H1 (cell line): ENCODE data around the gene CENPX. TPM values are rescaled to one million over a fixed set of nuclear protein-coding genes. Genes with fewer than 3 reads are reported as not detected.

Experiments
- CTCF ChIA-PET: fragments of 300-600 bp; sonication (Branson Sonifier 250); formaldehyde crosslinking; loops from one replicate; lab custom pipeline; 2021; ENCODE audit not compliant: partially characterized antibody; lab: Charles Lee
- POLR2A ChIA-PET: fragments of 300-600 bp; sonication (Branson Sonifier 250); formaldehyde crosslinking; loops from one replicate; lab custom pipeline; 2021; ENCODE audit warnings: inconsistent platforms; ENCODE audit not compliant: partially characterized antibody; lab: Charles Lee
- DNase-seq, 2 experiments: peaks; one replicate each; pipeline versions ENCODE4 v3.0.0 to v3.0.0-alpha.2; 2010 to 2022; ENCODE audit warnings: low spot score in 2 of 2, low read depth in 1 of 2, mixed read lengths in 1 of 2
- FAIRE-seq: peaks from 2 replicates; lab custom pipeline; 2011; peaks lifted over from hg19 to GRCh38; lab: Jason Lieb, UNC
- H2AFZ ChIP-seq: 2 replicates; pipeline ENCODE4 v1.8.1; 2012; ENCODE audit warnings: low read length, inconsistent platforms
- H2AK5ac ChIP-seq: 2 replicates; pipeline ENCODE4 v1.6.1; 2013; ENCODE audit warnings: low read depth, low read length
- H2BK120ac ChIP-seq: replicated peaks from 2 replicates; pipeline ENCODE3; 2013; ENCODE audit warnings: low read depth, low read length, inconsistent platforms
- H2BK12ac ChIP-seq: 2 replicates; pipeline ENCODE4 v1.6.1; 2013; ENCODE audit warnings: low read depth, low read length
- H2BK15ac ChIP-seq: 2 replicates; pipeline ENCODE4 v1.6.1; 2013; ENCODE audit warnings: low read length
- H2BK20ac ChIP-seq: 2 replicates; pipeline ENCODE4 v1.6.1; 2013; ENCODE audit warnings: low read length
- H2BK5ac ChIP-seq: 2 replicates; pipeline ENCODE4 v1.6.1; 2013; ENCODE audit warnings: low read depth, low read length
- H3K14ac ChIP-seq: 2 replicates; pipeline ENCODE4 v1.6.1; 2013; ENCODE audit warnings: inconsistent platforms; ENCODE audit not compliant: insufficient read length
- H3K18ac ChIP-seq: 2 replicates; pipeline ENCODE4 v1.6.1; 2013; ENCODE audit warnings: low read length; ENCODE audit errors: extremely low read depth
- H3K23ac ChIP-seq: 2 replicates; pipeline ENCODE4 v1.6.1; 2013; ENCODE audit warnings: inconsistent platforms; ENCODE audit not compliant: insufficient read length
- H3K23me2 ChIP-seq: 2 replicates; pipeline ENCODE4 v1.6.1; 2013; ENCODE audit warnings: low read depth, low read length
- H3K27ac ChIP-seq: 2 replicates; pipeline ENCODE4 v1.6.1; 2011; ENCODE audit warnings: low read depth, low read length, inconsistent platforms
- H3K27me3 ChIP-seq, 4 experiments: replicated peaks in 1 of 4; 1 replicate in 1 of 4; 2 replicates in 3 of 4; pipeline versions ENCODE4 v1.6.1 to v1.8.1; 2011 to 2013; ENCODE audit warnings: low read length in 3 of 4, mild to moderate bottlenecking in 3 of 4, inconsistent platforms in 2 of 4, mixed read lengths in 2 of 4, moderate library complexity in 1 of 4; ENCODE audit not compliant: control insufficient read depth in 3 of 4, insufficient read depth in 3 of 4; ENCODE audit errors: extremely low read depth in 1 of 4
- H3K36me3 ChIP-seq, 4 experiments: 2 replicates each; pipeline versions ENCODE4 v1.6.1 to v1.8.1; 2011 to 2013; ENCODE audit warnings: mild to moderate bottlenecking in 4 of 4, low read length in 3 of 4, moderate library complexity in 2 of 4, control low read depth in 1 of 4, inconsistent platforms in 1 of 4; ENCODE audit not compliant: insufficient read depth in 4 of 4, control insufficient read depth in 2 of 4
- H3K4ac ChIP-seq: replicated peaks from 2 replicates; pipeline ENCODE3; 2013; ENCODE audit warnings: low read length, low read depth, mixed read lengths, inconsistent platforms; ENCODE audit not compliant: insufficient read length
- H3K4me1 ChIP-seq, 4 experiments: replicated peaks in 1 of 4; 1 replicate in 1 of 4; 2 replicates in 3 of 4; pipeline versions ENCODE4 v1.6.1 to v1.8.1; 2011 to 2013; ENCODE audit warnings: low read length in 3 of 4, inconsistent platforms in 2 of 4, mixed read lengths in 1 of 4; ENCODE audit not compliant: insufficient read depth in 4 of 4, control insufficient read depth in 3 of 4
- H3K4me2 ChIP-seq, 2 experiments: 2 replicates each; pipeline versions ENCODE4 v1.6.1 to v1.8.1; 2011 to 2013; ENCODE audit warnings: low read depth in 2 of 2, low read length in 2 of 2, control low read depth in 1 of 2, inconsistent platforms in 1 of 2, mild to moderate bottlenecking in 1 of 2; ENCODE audit not compliant: insufficient read depth in 1 of 2
- H3K4me3 ChIP-seq, 4 experiments: fragments of 200-600, 300-600 bp in 1 of 4; sonication (generic), shearing (Covaris generic), sonication (Bioruptor Twin) in 1 of 4; 2 replicates each; pipeline versions ENCODE4 v1.5.1 to v1.8.1; 2011 to 2016; ENCODE audit warnings: low read length in 4 of 4, low read depth in 3 of 4, control low read depth in 2 of 4, inconsistent platforms in 2 of 4, mild to moderate bottlenecking in 2 of 4, mixed read lengths in 1 of 4, moderate library complexity in 1 of 4; ENCODE audit not compliant: insufficient read depth in 2 of 4; ENCODE audit errors: extremely low read depth in 1 of 4
- H3K56ac ChIP-seq: replicated peaks from 2 replicates; pipeline ENCODE3; 2013; ENCODE audit warnings: low read depth, mild to moderate bottlenecking, mixed read lengths, low read length, inconsistent platforms; ENCODE audit not compliant: insufficient read length
- H3K79me1 ChIP-seq: 2 replicates; pipeline ENCODE4 v1.6.1; 2013; ENCODE audit warnings: low read depth, low read length, control low read depth
- H3K79me2 ChIP-seq, 2 experiments: 2 replicates each; pipeline versions ENCODE4 v1.6.1 to v1.8.1; 2012 to 2013; ENCODE audit warnings: low read length in 2 of 2, mild to moderate bottlenecking in 2 of 2, inconsistent platforms in 1 of 2; ENCODE audit not compliant: insufficient read depth in 2 of 2, control insufficient read depth in 1 of 2
- H3K9ac ChIP-seq, 4 experiments: replicated peaks in 1 of 4; 1 replicate in 1 of 4; 2 replicates in 3 of 4; pipeline versions ENCODE4 v1.6.1 to v1.8.1; 2011 to 2013; ENCODE audit warnings: low read depth in 3 of 4, low read length in 3 of 4, control low read depth in 2 of 4, mild to moderate bottlenecking in 2 of 4, moderate library complexity in 2 of 4, inconsistent platforms in 1 of 4; ENCODE audit errors: extremely low read depth in 1 of 4
- H3K9me3 ChIP-seq, 2 experiments: 2 replicates each; pipeline versions ENCODE4 v1.6.1 to v1.8.1; 2012 to 2013; ENCODE audit warnings: mild to moderate bottlenecking in 2 of 2, moderate library complexity in 2 of 2, control low read depth in 1 of 2, inconsistent platforms in 1 of 2, low read depth in 1 of 2, low read length in 1 of 2, mixed read lengths in 1 of 2; ENCODE audit not compliant: insufficient read depth in 2 of 2
- H4K20me1 ChIP-seq, 2 experiments: replicated peaks in 1 of 2; 2 replicates each; pipeline versions ENCODE3 to v1.8.1; 2011 to 2013; ENCODE audit warnings: inconsistent platforms in 2 of 2, low read length in 2 of 2, mild to moderate bottlenecking in 1 of 2; ENCODE audit not compliant: insufficient read depth in 2 of 2, control insufficient read depth in 1 of 2
- H4K5ac ChIP-seq: 2 replicates; pipeline ENCODE4 v1.6.1; 2013; ENCODE audit warnings: low read length, low read depth, mixed read lengths, inconsistent platforms; ENCODE audit not compliant: insufficient read length
- H4K8ac ChIP-seq: 2 replicates; pipeline ENCODE4 v1.8.0; 2013; ENCODE audit warnings: mild to moderate bottlenecking, moderate library complexity, low read length, inconsistent platforms; ENCODE audit not compliant: insufficient read depth; ENCODE audit errors: extremely low read depth
- H4K91ac ChIP-seq: replicated peaks from 2 replicates; pipeline ENCODE3; 2013; ENCODE audit warnings: low read length, mixed read lengths, inconsistent platforms; ENCODE audit not compliant: insufficient read length
- BACH1 ChIP-seq: IDR thresholded peaks from 2 replicates; pipeline ENCODE4 v1.6.1; 2012; ENCODE audit warnings: low read length, improper control_type of control experiment
- BRCA1 ChIP-seq: IDR thresholded peaks from 2 replicates; pipeline ENCODE4 v1.6.1; 2012; ENCODE audit warnings: low read depth, low read length, improper control_type of control experiment
- FOSL1 ChIP-seq: IDR thresholded peaks from 2 replicates; pipeline ENCODE4 v1.6.1; 2011; ENCODE audit warnings: mild to moderate bottlenecking, low read depth, low read length, moderate library complexity; ENCODE audit not compliant: insufficient read depth
- GTF2F1 ChIP-seq: IDR thresholded peaks from 2 replicates; pipeline ENCODE4 v1.6.1; 2012; ENCODE audit warnings: low read depth, low read length, improper control_type of control experiment, borderline replicate concordance
- HDAC2 ChIP-seq, 2 experiments: fragments of 300-600 bp in 1 of 2; sonication (generic) in 1 of 2; IDR thresholded peaks; 2 replicates each; pipeline ENCODE4 v1.6.1; 2011 to 2012; ENCODE audit warnings: low read depth in 2 of 2, low read length in 2 of 2, mild to moderate bottlenecking in 2 of 2, moderate library complexity in 2 of 2, borderline replicate concordance in 1 of 2, inconsistent platforms in 1 of 2
- KDM4A ChIP-seq: IDR thresholded peaks from one replicate; pipeline ENCODE4 v1.7.1; 2012; ENCODE audit warnings: low read depth, mild to moderate bottlenecking, moderate library complexity, low read length, inconsistent platforms; ENCODE audit not compliant: severe bottlenecking
- KDM5A ChIP-seq: fragments of 200-600 bp; IDR thresholded peaks from 2 replicates; pipeline ENCODE4 v1.7.1; 2012; ENCODE audit warnings: mild to moderate bottlenecking, low read length, inconsistent platforms, mixed read lengths
- SP2 ChIP-seq: IDR thresholded peaks from 2 replicates; pipeline ENCODE4 v1.6.1; 2012; ENCODE audit warnings: mild to moderate bottlenecking, low read length, inconsistent platforms
- SP4 ChIP-seq: IDR thresholded peaks from 2 replicates; pipeline ENCODE4 v1.6.1; 2012; ENCODE audit warnings: low read length, inconsistent platforms
- SUZ12 ChIP-seq: fragments of 200-600 bp; sonication (generic); IDR thresholded peaks from 2 replicates; pipeline ENCODE4 v1.6.1; 2012; ENCODE audit warnings: mild to moderate bottlenecking, inconsistent platforms, low read length, moderate library complexity, mixed read lengths
- TAF7 ChIP-seq: optimal IDR thresholded peaks from 2 replicates; pipeline ENCODE3; 2011; ENCODE audit warnings: low read depth, mild to moderate bottlenecking, inconsistent platforms, low read length, moderate library complexity, borderline replicate concordance
- WGBS, 2 experiments: shearing (Covaris generic) in 1 of 2; methylation state at CpG; one replicate each; pipeline versions ENCODE4 v1.1.6 to v1.1.7; 2013 to 2015; ENCODE audit warnings: low lambda C conversion rate in 2 of 2, mixed read lengths in 2 of 2, inconsistent platforms in 1 of 2, low coverage in 1 of 2, missing lambda C conversion rate in 1 of 2; ENCODE audit not compliant: insufficient replicate concordance in 2 of 2, insufficient coverage in 1 of 2, insufficient read length in 1 of 2; ENCODE audit errors: extremely low coverage in 1 of 2, missing lambda C conversion rate in 1 of 2; 5-methylcytosine and 5-hydroxymethylcytosine counted together
- polyA plus RNA-seq, 7 experiments: library from polyadenylated mRNA; depleted of rRNA in 3 of 7; stranded (reverse) in 5 of 7; unstranded in 2 of 7; fragments of >200 nt in 5 of 7; fragments of 200-250 nt in 2 of 7; gene quantifications; 1 replicate in 5 of 7; 2 replicates in 1 of 7; 4 replicates in 1 of 7; pipeline versions ENCODE4 v1.2.1 to v1.2.3, GENCODE V29; 2011 to 2013; ENCODE audit warnings: missing spikeins in 2 of 7, mixed read lengths in 2 of 7
- total RNA-seq: library from RNA; stranded (reverse); fragmentation: NEBNext Ultra II Directional; extraction: Animal tissue kit (Norgen Biotek cat#: 25700); gene quantifications from 2 replicates; pipeline ENCODE4 v1.2.1, GENCODE V29; 2021

Gene CENPX
- total and polyA plus RNA-seq, 2 of the 8 experiments (the other 6 are each of a cell fraction or from before 2014, with no cell fraction given), result 116 to 122 TPM

DNA sequence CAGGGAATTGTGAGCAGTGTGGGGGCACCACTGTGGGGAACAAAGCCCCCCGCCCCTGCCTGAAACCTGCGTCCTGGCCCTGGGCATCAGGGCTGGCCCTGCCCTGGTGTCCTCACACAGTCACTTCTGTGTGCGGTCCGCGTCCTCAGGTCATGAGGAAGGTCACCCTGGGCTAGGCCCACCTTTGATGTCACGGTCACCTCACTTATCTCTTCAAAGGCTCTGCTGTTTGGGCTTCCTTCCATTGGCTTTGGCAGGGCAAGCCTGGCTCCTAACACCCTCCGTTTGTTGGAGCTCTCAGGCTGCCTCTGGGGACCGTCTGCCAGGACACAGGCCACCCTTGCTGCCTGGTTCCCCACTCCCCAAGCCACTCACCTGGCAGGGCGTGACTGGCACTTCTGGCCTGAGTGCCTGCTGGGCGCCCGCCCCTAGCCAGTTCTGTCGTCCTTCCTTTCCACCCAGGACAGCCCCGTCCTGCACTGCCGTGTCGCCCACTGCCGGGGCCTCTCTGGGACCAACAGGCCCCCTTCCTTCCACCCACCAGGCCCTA lies 8.8 kb downstream of the CENPX start:
- H3K9ac ChIP-seq, result no peak overlapping the region
- H3K56ac ChIP-seq, result no peak overlapping the region
- 92% methylated on average over 12 of the region's 16 CpGs; no CpG with 5 or more reads in 1 of the 2 experiments for WGBS, 2 experiments
- no peak overlapping the region for H2AFZ ChIP-seq
- ChIA-PET CTCF (interaction anchor here (0.8 to 1.8 kb wide), 4 partner anchors 18 to 122 kb away, joined by 3 to 7 read pairs (median 5); no protein-coding TSS in a partner anchor), POLR2A (interaction anchor here (0.5 to 1.7 kb wide), 3 partner anchors 9 to 66 kb away, joined by 3 to 4 read pairs (median 3); partner anchors contain the start of gene CENPX)
- no peaks in the 10 kb centered on the region for H3K79me2 ChIP-seq
- H3K14ac ChIP-seq, result no peak overlapping the region
- no peak overlapping the region for H2BK12ac ChIP-seq
- H2BK120ac ChIP-seq, result no peak overlapping the region
- H3K79me1 ChIP-seq, result no peaks in the 10 kb centered on the region; the same call in 1 of the 2 replicates
- no peak overlapping the region for H2BK20ac ChIP-seq
- no peaks in the 10 kb centered on the region; a peak in 1 of 7 replicates for H3K4me1 ChIP-seq
- H3K18ac ChIP-seq, result no peak overlapping the region
- no peak overlapping the region for H2AK5ac ChIP-seq
- 0 out of 2 replicates have a peak overlapping the region, but pooled peaks have one; percentile 2 for H4K8ac ChIP-seq
- no peaks in the 10 kb centered on the region for H3K9me3 ChIP-seq
- H3K27me3 ChIP-seq, result no peaks in the 10 kb centered on the region
- no peak overlapping the region for H3K4me3 ChIP-seq
- no peak for FAIRE-seq
- no peak overlapping the region for H3K4me2 ChIP-seq
- no peaks in the 10 kb centered on the region; a peak in 2 of 8 replicates for H3K36me3 ChIP-seq
- H4K91ac ChIP-seq, result no peak overlapping the region
- H4K20me1 ChIP-seq, result peaks cover 3 to 8% of the 10 kb centered on the region in 2 experiments
- DNase-seq, result no peak
- no peak for TF ChIP-seq BRCA1
- TF ChIP-seq GTF2F1, result no peak
- no peak for TF ChIP-seq KDM4A
- TF ChIP-seq KDM5A, result no peak
- TF ChIP-seq SUZ12, result no peak
- no peak for TF ChIP-seq TAF7
- TF ChIP-seq HDAC2 (IDR thresholded peaks at IDR 0.05; ENCODE audit: borderline replicate concordance in 1 of 2, low read depth in 2 of 2, low read length in 2 of 2), result no peak
- TF ChIP-seq FOSL1, result no peak
- TF ChIP-seq BACH1, result no peak
- no peak for TF ChIP-seq SP4
- no peak for TF ChIP-seq SP2
- TF ChIP-seq, all 59 proteins: peak for 0
- H3K23me2 ChIP-seq, result no peaks in the 10 kb centered on the region
- H3K23ac ChIP-seq, result no peak overlapping the region
- H2BK15ac ChIP-seq, result no peak overlapping the region
- no peak overlapping the region for H4K5ac ChIP-seq
- no peak overlapping the region for H2BK5ac ChIP-seq
- no peak overlapping the region for H3K4ac ChIP-seq
- H3K27ac ChIP-seq, result no peak overlapping the region
